ENCODE measurements around the gene AP5Z1.

DNA sequence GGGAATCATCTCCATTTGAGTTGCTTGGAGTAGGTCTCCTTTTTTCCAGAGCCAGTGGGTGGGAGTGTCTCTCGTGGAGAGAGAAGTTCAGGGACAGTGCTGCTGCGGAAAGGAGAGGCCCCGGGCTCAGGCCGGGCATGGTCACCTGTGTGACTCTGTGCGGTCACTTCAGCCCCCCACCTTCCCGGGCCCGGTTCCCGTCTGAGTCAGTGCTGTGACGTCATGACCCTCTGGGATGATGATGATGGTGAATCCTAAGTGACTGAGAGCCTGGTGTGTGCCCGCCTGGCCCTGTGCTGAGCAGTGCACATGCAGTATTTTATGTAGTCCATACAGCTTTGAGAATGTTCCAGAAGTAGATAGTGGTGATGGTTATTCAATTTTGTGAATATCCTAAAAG lies 32.6 kb upstream of the AP5Z1 start:
- TF ChIP-seq POLR2AphosphoS5 (IDR thresholded peaks at IDR 0.05) (no peak), POLR2A (IDR thresholded peaks at IDR 0.05) (no peak)
- TF ChIP-seq, protein P1, sequence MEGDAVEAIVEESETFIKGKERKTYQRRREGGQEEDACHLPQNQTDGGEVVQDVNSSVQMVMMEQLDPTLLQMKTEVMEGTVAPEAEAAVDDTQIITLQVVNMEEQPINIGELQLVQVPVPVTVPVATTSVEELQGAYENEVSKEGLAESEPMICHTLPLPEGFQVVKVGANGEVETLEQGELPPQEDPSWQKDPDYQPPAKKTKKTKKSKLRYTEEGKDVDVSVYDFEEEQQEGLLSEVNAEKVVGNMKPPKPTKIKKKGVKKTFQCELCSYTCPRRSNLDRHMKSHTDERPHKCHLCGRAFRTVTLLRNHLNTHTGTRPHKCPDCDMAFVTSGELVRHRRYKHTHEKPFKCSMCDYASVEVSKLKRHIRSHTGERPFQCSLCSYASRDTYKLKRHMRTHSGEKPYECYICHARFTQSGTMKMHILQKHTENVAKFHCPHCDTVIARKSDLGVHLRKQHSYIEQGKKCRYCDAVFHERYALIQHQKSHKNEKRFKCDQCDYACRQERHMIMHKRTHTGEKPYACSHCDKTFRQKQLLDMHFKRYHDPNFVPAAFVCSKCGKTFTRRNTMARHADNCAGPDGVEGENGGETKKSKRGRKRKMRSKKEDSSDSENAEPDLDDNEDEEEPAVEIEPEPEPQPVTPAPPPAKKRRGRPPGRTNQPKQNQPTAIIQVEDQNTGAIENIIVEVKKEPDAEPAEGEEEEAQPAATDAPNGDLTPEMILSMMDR (IDR thresholded peaks at IDR 0.05): no peak

Data from prostate gland (tissue), 2 donors.